ENCODE measurements around the gene SH3BGRL2. TPM values are rescaled to one million over a fixed set of nuclear protein-coding genes. Genes with fewer than 3 reads are reported as not detected.

The SH3BGRL2 gene
- 11.7 and 11.8 TPM in 2 replicates for total RNA-seq (2021)
- long read RNA-seq, full-length matches to known transcripts: 55 of 72 reads
- long read RNA-seq, partial matches to known transcripts: 2 of 72 reads
- long read RNA-seq, other reads (novel, unspliced or antisense): 15 of 72 reads

- Histone ChIP-seq H2BK20ac (ENCODE audit: low read depth, low read length, poor library complexity, severe bottlenecking) (no peak within 1 kb of the TSS), H3K23ac (ENCODE audit: insufficient read length, low read depth, low read length) (no peak within 1 kb of the TSS), H3K18ac (ENCODE audit: insufficient read length, low read depth, low read length) (peak within 1 kb of the TSS; percentile 87), H2BK15ac (ENCODE audit: low read depth, low read length) (no peak within 1 kb of the TSS), H3K79me1 (ENCODE audit: insufficient read depth, low read depth, low read length, poor library complexity, severe bottlenecking) (no peaks in the 10 kb centered on the region), H4K20me1 (ENCODE audit: control insufficient read depth, insufficient read depth, insufficient read length) (no peaks in the 10 kb centered on the region), H3K27ac (ENCODE audit: insufficient read length, low read depth, low read length) (no peak within 1 kb of the TSS), H2BK120ac (ENCODE audit: low read depth, low read length, poor library complexity, severe bottlenecking) (no peak within 1 kb of the TSS), H3K4me1 (ENCODE audit: insufficient read depth, low read length) (peaks cover 2% of the 10 kb centered on the region; the same call in 1 of the 2 replicates), H3K27me3 (ENCODE audit: insufficient read depth, low read length) (no peaks in the 10 kb centered on the region; the same call in 1 of the 2 replicates), H3K56ac (ENCODE audit: insufficient read length, low read depth, low read length) (no peak within 1 kb of the TSS), H3K9me3 (ENCODE audit: control insufficient read depth, low read depth, low read length) (no peaks in the 10 kb centered on the region), H4K91ac (ENCODE audit: insufficient read length, low read depth, low read length) (no peak within 1 kb of the TSS), H3K4ac (ENCODE audit: low read depth, low read length) (no peak within 1 kb of the TSS), H2BK5ac (ENCODE audit: insufficient read length, low read length) (no peak within 1 kb of the TSS), H3K79me2 (ENCODE audit: insufficient read depth, low read length) (no peaks in the 10 kb centered on the region), H3K23me2 (ENCODE audit: insufficient read length, low read depth, low read length, poor library complexity, severe bottlenecking) (peaks cover 5% of the 10 kb centered on the region), H3K4me2 (ENCODE audit: insufficient read depth, insufficient read length, low read length) (peak within 1 kb of the TSS; percentile 87), H3K9ac (ENCODE audit: extremely low read depth, insufficient read length, low read length) (peak within 1 kb of the TSS; percentile 69), H3T11ph (ENCODE audit: low read length) (no peak within 1 kb of the TSS), H2AFZ (ENCODE audit: low read length) (peak within 1 kb of the TSS; percentile 80), H4K5ac (ENCODE audit: insufficient read length, low read depth, low read length) (no peak within 1 kb of the TSS), H4K8ac (replicated peaks; ENCODE audit: insufficient read length, low read depth, low read length) (no peak within 1 kb of the TSS), H2BK12ac (ENCODE audit: insufficient read length, low read depth, low read length) (no peak within 1 kb of the TSS), H3K14ac (ENCODE audit: insufficient read depth, low read length) (peak within 1 kb of the TSS; percentile 86), H2AK5ac (ENCODE audit: insufficient read length, low read length) (no peak within 1 kb of the TSS)
- WGBS (ENCODE audit: extremely low coverage, insufficient read length, low lambda C conversion rate): no CpG with 5 or more reads among the region's 72 CpGs
- Mint-ChIP-seq H3K4me3 (peak within 1 kb of the TSS; percentile 84 to 96), H3K27ac (peak within 1 kb of the TSS in 2 of 3 experiments; percentile 79 to 82; a peak in 5 of 7 replicates), H3K4me1 (peaks cover 19 to 29% of the 10 kb centered on the region in 2 experiments), H3K27me3 (ENCODE audit: low read depth) (peaks cover 16% of the 10 kb centered on the region), H3K36me3 (ENCODE audit: insufficient read depth in 1 of 3, low read depth in 3 of 3) (no peaks in the 10 kb centered on the region), H3K9me3 (no peaks in the 10 kb centered on the region)
- DNase-seq: peak; percentile 85
- no peak for TF ChIP-seq CTCF (conservative IDR thresholded peaks at IDR 0.05)
Measured at GRCh38 chr6:79630883-79631692, at the start of gene SH3BGRL2. Gene SH3BGRL2 (plus strand): TSS chr6:79631329. CDS start chr6:79631462, 133 bp downstream.

Data from H9 (cell line).